CD4-positive, alpha-beta T cell treated with Interleukin-17A for 4 hours (primary cell): Measurements from ENCODE around the gene RSPO4.
A peak's percentile ranks its signal among the peaks of the same experiment; 100 is the strongest.
"Not testable (repeated sequence)": the region's sequence is repeated elsewhere in the genome, so short reads cannot be mapped to it uniquely, and the experiment has no call there.

Experiments
- DNase-seq: peaks from one replicate; pipeline ENCODE4 v3.0.0-alpha.2; 2020; ENCODE audit warnings: mixed read lengths

Gene RSPO4

DNA sequence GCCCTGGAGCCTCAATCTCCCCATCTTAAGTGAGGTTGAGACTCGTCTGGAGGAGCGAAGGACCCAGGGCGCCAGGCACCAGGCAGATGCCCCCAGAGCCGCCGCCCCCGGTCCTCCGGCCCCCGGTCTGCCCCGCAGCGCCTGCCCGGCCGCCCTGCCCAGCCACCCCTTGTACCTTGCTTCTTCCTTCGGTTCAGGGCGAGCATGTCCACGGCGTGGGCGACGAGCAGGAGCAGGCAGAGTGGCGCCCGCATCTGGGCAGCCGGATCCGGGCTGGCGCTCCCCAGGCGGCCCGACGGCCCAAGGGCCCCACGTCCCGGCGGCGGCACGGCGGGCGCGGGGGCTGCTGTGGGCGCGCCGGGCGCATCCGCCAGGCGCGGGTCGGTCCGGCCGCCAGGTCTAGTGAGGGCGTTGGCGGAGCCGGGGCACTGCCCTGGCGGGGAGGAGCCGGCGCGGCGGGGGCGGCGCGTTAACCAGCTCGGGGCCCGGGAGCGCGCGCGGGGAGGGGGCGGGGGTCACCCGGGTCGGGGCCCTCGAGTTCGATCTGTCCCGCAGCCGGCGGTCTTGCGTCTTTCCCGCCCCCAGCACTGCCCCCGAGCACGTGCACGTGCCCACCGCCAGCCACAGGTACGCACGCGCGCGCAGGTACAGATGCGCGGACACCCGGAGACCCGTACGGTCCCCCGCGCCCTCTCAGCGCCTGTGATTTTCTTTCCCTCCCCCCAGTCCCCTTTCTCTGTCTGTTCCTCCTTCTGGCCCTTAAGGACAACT is at the start of gene RSPO4:
RSPO4 (minus strand) TSS at position 401 of the 771 bp plus-strand sequence; CDS start at position 254, 147 bp downstream.
- DNase-seq = no peak

DNA sequence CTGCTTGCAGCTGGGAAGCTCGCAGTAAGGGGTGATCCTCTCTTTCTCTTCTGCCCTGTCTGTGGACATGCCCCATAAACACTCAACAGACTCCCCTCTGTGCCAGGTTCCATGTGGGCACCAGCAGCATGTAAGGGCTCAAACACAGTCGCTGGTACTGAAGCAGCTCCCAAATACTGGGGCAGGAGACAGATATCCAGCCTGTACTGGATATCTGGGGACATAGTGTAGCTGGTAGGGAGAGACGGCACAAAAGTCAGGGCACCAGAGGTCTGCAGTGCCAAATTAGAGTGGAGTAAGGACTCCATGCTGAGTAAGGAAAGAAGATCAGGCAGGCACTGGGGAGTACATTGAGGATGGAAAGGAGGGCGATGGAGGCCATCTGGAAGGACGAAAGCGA is 48.3 kb upstream of the RSPO4 start:
- DNase-seq = no peak

DNA sequence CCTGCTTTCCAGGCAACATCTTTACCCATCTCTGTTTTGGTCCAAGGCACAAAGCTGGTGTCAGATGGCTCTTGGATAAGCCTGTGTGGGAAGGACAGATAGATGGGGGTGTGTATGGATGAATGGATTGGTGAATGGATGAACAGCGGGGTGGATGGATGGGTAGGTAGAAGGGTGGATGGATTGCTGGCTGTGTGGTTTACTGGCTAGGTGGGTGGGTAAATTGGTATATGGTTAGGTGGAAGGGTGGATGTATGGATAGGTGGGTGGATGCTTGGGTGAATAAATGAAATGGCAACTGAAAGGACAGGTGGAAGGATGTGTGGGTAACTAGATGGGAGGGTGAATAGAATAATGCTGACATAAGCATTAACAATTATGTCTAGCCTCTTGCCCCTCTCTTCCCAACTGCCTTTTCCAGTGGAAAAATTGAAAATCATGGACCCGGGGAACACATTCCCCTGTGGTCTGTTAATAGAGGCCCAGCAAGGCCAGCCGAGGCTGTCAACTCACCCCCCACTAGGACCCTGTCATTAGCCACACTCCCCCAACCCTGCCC is 43.8 kb upstream of the RSPO4 start:
- DNase-seq = no peak

DNA sequence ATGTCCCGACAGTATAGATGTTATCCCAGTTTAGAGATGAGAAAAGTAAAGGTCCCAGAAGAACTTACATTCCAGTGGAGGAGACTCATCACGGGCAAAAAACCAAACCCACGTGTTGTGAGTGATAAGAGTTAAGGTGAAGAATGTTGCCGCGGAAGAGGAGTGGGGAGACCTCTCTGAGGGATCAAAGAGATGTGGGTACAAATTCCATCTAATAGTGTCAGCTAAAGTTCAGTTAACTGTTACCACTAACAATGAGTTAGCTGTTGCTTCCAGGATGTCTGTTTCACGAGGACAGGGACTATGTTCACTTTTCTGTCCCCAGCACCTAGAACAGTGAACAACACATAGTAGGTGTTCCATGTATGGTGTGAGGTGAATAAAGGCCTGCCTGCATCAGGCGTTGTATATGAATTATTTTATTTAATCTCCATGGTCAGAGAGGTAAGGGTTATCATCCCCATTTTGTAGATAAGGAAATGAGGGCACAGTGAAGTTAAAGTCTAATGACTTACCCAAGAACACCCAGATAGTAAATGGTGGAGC is 39.8 kb upstream of the RSPO4 start:
- no peak for DNase-seq

GRCh38 chr20:1038205-1038604 is 36.1 kb upstream of the RSPO4 start:
- no peak for DNase-seq

GRCh38 chr20:1037039-1037438 is 34.9 kb upstream of the RSPO4 start:
- no peak for DNase-seq

- no peak for DNase-seq
These were observed 33.4 kb upstream of the RSPO4 start for GRCh38 chr20:1035466-1035865.

- no peak for DNase-seq
These were observed 32.3 kb upstream of the RSPO4 start for GRCh38 chr20:1034415-1034789.

DNA sequence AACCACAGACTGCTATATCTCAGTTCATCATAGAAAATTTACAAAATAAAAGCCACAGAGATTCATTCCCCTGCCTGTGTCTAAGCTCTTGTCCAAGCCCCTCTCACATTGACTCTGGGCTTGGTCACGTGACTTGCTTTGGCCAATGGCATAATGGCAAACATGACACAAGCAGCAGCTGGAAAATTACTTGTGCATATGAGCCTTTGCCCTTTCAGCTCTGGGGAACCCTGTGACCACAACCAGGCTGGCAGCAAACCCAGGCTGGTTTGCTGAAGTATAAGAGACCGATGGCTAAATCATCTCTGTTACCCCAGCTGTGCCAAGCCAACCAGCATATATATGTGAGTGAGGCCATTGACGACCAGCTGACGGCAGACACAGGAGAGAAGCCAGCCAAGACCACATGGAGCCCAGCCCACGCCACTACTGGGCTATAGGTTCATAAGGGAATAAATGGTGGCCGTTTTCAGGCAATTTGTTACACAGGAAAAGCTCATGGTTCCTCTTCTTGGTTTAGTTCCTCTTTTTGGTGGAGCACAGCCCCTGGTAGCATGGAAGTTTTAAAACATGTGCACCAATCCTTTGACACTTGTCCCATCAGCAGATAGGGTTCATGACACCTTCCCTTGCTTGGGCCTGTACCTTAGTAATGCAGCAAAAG is 31.8 kb upstream of the RSPO4 start:
- DNase-seq = no peak

- no peak for DNase-seq
These were observed 27.9 kb upstream of the RSPO4 start for GRCh38 chr20:1029980-1030379.

GRCh38 chr20:1026214-1026613 is 24.1 kb upstream of the RSPO4 start:
- not testable (repeated sequence) for DNase-seq

DNA sequence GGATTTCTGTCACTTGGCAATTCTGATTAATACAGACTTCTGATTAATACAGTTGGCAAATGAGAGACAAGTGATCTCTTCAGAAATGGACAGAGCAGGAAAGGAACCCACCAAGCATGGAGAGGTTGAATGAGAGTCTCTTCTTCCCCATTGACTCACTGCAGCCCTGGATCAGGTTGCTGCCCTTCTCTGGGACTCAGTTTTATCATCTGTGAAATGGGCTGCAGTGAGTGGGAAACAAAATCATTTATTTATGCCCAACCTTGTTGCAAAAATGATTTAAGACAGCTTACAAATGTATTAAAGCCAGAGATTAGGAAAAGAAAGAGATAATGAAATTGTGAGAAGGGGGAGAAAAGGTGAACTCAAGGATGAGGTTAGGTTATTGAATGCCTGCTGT is 20.8 kb upstream of the RSPO4 start:
- no peak for DNase-seq

GRCh38 chr20:1020614-1021013 is 18.5 kb upstream of the RSPO4 start:
- DNase-seq = no peak

GRCh38 chr20:1019344-1019743 is 17.2 kb upstream of the RSPO4 start:
- no peak for DNase-seq

DNA sequence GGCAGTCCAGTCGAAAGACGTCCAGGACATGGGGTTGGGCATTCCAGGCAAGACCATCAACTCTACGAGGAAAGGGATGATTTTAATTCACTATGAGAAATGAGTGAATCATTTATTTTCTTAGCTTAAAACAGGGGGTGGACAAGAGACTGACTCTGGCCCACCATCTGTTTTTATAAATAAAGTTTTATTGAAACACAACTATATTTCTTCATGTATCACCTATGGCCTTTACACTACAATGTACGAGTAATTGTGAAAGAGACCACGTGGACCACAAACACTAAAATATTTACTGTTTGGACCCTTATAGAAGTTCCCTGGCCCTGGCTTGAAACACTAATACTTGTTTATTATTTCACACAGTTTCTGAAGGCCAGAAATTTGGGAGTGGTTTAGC is 15.6 kb upstream of the RSPO4 start:
- DNase-seq = no peak

DNA sequence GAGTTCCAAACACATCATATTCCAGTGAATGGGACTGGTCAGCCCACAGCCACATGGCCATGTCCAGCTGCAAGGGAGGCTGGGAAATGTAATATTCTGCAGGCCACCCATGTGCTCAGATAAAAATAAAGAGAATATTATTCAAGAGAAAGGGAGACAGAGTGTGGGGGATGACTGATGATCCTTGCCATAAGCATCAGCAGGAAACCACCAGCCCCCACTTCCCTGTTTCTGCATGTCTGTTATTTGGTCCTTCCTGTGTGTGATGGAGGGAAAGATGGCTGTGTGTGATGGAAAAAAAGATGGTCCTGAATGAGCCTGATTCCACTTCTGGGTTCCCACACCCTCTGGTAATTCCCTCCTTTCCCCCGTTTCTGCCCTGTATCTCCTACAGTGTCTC is 13.1 kb upstream of the RSPO4 start:
- no peak for DNase-seq

DNA sequence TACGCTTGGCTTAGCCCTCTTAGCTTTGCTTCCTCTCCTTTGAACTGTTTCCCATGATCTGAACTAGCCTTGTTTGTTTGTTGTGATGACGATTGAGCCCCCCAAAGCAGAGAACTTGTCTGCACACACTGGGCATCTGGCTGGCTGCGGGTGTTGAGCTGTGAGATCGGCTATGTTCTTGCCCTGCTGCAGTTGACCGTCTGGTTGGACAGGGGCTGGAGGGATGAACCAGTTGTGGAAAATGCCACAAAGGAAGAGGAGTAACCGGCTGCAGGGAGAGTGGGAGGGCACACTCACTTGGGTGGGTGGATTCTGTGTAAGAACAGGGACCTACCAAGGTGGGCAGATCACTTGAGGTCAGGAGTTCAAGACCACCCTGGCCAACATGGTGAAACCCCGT is 12.4 kb upstream of the RSPO4 start:
- DNase-seq = no peak

GRCh38 chr20:1013566-1014340 is 11.6 kb upstream of the RSPO4 start:
- no peak for DNase-seq

- DNase-seq = no peak
These were observed 10.5 kb upstream of the RSPO4 start for GRCh38 chr20:1012359-1013168.

GRCh38 chr20:1010659-1011058 is 8.5 kb upstream of the RSPO4 start:
- DNase-seq = no peak

DNA sequence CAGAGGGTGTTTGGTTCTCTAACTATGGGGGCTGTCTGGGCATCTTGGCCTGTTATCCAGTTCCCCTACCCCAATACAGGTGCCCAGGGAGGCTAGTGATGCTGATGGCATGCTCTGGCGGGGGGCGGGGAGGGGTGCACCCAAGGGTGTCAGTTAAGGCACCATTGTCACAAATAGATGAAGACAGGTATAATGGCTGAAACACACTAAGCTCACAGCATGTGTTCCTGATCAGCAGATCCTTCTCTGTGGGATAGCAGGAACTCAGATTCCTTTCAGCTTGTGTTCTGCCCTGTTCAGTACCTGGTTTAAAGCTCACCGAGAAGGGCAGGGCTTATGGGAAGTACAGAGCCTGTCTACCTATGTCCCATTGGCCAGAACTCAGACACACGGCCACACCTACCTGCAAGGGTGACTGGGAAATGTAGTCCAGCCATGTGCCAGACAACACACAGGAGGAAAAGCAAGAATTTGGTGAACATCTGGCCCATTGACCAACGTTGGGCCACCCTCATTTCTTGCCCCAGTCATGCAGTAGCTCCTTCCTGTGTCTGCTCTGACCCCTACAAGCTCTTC is 3.4 kb upstream of the RSPO4 start:
- peak; percentile 20 for DNase-seq
